Measurements from ENCODE around the gene PHTF2.

PHTF2 gene

DNA sequence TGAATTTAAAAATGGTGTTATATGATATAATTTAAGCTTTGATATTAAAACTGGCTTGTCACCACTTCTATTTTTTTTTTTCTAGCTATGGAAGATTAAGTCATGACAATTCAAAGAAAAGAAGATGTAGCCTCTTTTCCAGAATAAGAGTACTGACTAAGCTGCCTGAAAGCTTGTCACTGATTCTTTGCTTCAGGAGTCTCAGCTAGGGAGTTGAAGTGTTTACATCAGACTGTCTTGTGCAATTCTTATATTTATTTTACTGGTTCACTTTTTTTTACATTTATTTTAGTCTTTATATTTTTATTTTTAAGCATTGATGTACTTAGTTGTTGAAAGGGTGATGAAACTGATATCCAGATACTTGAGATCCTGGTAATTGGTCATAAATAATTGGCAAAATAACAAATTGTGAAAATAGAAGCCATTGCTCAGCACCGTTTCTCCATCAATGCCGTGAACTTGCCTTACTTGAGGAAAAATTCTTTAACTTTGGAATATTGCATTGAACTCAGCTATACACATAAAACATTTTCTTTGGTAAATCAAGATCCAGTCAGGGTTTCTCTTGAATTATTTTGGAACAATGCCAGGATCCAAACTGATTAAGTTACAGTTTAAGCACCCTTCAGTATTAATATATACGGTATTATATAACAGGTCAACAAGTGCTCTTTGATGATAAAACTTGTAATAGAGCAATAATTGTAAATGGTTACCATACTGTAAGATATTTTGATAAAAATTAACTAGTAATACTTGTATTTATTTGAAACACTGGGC, 156.4 kb downstream of the PHTF2 start:
- ChIA-PET POLR2A (no interaction called here), CTCF (interaction anchor here (1.2 to 1.3 kb wide), 2 partner anchors 11 to 15 kb away, joined by 4 read pairs; no protein-coding TSS in a partner anchor)
- TF ChIP-seq CTCF (IDR thresholded peaks at IDR 0.05; ENCODE audit: control extremely low read depth, extremely low read depth, low read depth, missing control alignments) = no peak
- no peak for DNase-seq (ENCODE audit: extremely low spot score)

DNA sequence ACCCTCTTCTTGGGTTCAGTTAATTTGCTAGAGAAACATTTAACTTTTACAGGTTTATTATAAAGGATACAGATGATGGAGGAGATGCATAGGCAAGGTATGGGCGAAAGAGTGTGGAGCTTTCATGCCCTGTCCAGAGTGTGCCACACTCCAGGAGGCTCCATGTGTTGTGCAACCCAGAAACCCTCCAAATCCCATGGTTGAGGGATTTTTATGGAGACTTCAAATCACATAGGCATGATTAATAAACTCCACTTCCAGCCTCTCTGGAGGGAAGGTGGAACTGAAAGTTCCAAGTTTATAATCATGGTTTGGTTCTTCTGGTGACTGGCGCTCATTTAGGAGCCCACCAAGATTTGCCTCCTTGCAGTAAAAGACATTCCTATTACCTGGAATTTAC, 159.9 kb downstream of the PHTF2 start:
- DNase-seq (ENCODE audit: extremely low spot score) = no peak
- POLR2A ChIA-PET = no interaction called here
- TF ChIP-seq CTCF (IDR thresholded peaks at IDR 0.05; ENCODE audit: control extremely low read depth, extremely low read depth, low read depth, missing control alignments) = no peak
- CTCF ChIA-PET = interaction anchor here (1.6 kb wide), 1 partner anchor 82 kb away, joined by 4 read pairs; no protein-coding TSS in a partner anchor

DNA sequence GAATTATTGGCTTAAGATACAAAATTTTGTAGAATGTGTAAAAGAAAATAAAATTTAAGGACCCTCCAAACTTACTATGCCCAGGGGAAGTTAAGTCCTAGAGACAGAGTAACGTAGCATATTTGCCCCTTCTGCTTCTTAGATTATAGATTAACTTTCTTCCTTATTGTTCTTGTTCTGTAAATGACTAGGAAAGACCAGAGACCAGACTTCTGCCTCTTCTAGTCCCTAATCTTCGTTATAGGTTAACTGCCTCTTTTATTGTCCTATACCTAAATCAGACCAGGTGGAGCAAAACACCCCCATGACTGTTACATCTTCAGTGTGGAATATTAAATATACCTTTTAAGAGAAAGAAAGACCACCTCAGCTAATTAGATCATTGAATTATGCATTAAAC, 160.5 kb downstream of the PHTF2 start:
- CTCF ChIA-PET = no interaction called here
- POLR2A ChIA-PET = no interaction called here
- no peak for TF ChIP-seq CTCF (IDR thresholded peaks at IDR 0.05; ENCODE audit: control extremely low read depth, extremely low read depth, low read depth, missing control alignments)
- no peak for DNase-seq (ENCODE audit: extremely low spot score)

- TF ChIP-seq CTCF (IDR thresholded peaks at IDR 0.05; ENCODE audit: control extremely low read depth, extremely low read depth, low read depth, missing control alignments) = no peak
- ChIA-PET CTCF (interaction anchor here (0.6 kb wide), 1 partner anchor 424 kb away, joined by 3 read pairs; no protein-coding TSS in a partner anchor), POLR2A (no interaction called here)
- no peak for DNase-seq (ENCODE audit: extremely low spot score)
These were observed 161.8 kb downstream of the PHTF2 start for GRCh38 chr7:77960336-77960735.

DNA sequence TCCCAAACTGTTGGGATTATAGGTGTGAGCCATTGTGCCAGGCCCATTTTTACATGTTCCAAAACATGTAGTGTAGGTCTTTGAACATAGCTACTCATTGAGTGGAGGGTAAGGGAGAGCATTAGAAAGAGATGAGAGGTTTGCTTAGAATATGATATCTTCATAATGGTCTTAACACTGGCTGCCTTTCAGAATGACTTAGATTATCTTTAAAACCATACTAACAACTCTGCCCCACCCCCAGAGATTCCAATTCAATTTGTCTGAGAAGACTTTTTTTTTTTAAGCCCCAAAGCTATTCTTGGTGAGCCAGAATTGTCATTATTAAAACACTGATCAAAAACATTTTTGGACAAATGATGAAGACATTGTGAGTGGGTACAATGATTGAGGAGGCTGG, 168.9 kb downstream of the PHTF2 start:
- DNase-seq (ENCODE audit: extremely low spot score) = no peak
- CTCF ChIA-PET = interaction anchor here (0.6 to 1.2 kb wide), 2 partner anchors 72 to 108 kb away, joined by 3 read pairs; no protein-coding TSS in a partner anchor
- TF ChIP-seq CTCF (IDR thresholded peaks at IDR 0.05; ENCODE audit: control extremely low read depth, extremely low read depth, low read depth, missing control alignments) = no peak
- POLR2A ChIA-PET = no interaction called here

DNA sequence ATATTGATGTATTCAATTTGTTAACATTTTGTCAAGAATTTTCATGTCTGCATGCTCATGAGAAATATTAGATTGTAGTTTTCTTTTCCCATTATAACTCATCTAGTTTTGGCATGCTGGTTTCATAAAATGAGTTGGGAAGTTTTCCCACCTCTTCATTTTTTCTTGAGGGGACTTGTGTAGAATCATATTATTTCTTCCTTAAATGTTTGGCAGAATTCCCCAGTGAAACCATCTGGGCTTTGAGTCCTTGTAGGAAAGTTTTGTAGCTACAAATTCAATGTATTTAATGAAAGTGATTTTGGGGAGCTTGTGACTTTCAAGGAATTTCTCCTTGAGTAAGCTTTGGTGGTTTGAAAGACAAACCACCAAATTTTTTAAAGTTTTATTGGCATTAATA, 173.2 kb downstream of the PHTF2 start:
- no peak for DNase-seq (ENCODE audit: extremely low spot score)
- ChIA-PET POLR2A (no interaction called here), CTCF (interaction anchor here (1.0 to 1.2 kb wide), 4 partner anchors 33 to 64 kb away, joined by 3 read pairs; no protein-coding TSS in a partner anchor)
- TF ChIP-seq CTCF (IDR thresholded peaks at IDR 0.05; ENCODE audit: control extremely low read depth, extremely low read depth, low read depth, missing control alignments) = no peak
